GM19035 (cell line): ENCODE data around the gene ADD3.

Source experiments
- ATAC-seq: cut with Tn5 transposase; IDR thresholded peaks from one replicate; pipeline ENCODE4 v1.9.1; 2021; ENCODE audit not compliant: unreplicated experiment

The ADD3 gene

GRCh38 chr10:110144507-110144906 is 136.7 kb downstream of the ADD3 start:
- no peak for ATAC-seq

GRCh38 chr10:110147961-110148360 is 140.2 kb downstream of the ADD3 start:
- no peak for ATAC-seq

- ATAC-seq, result no peak
Observed at GRCh38 chr10:110149259-110149658, 141.5 kb downstream of the ADD3 start.

- ATAC-seq, result no peak
Observed at GRCh38 chr10:110150046-110150445, 142.3 kb downstream of the ADD3 start.

- no peak for ATAC-seq
Observed at GRCh38 chr10:110150981-110151380, 143.2 kb downstream of the ADD3 start.

GRCh38 chr10:110151467-110151866 is 143.7 kb downstream of the ADD3 start:
- ATAC-seq, result no peak

GRCh38 chr10:110151971-110152370 is 144.2 kb downstream of the ADD3 start:
- ATAC-seq, result no peak

GRCh38 chr10:110153396-110153795 is 145.6 kb downstream of the ADD3 start:
- ATAC-seq, result no peak

GRCh38 chr10:110156046-110156445 is 148.3 kb downstream of the ADD3 start:
- no peak for ATAC-seq

GRCh38 chr10:110158051-110159005 is 150.5 kb downstream of the ADD3 start:
- no peak for ATAC-seq

- ATAC-seq, result no peak
Observed at GRCh38 chr10:110160081-110160480, 152.3 kb downstream of the ADD3 start.

GRCh38 chr10:110160522-110160921 is 152.7 kb downstream of the ADD3 start:
- no peak for ATAC-seq

GRCh38 chr10:110162741-110163145 is 155.0 kb downstream of the ADD3 start:
- ATAC-seq, result no peak

GRCh38 chr10:110163192-110163773 is 155.5 kb downstream of the ADD3 start:
- ATAC-seq, result no peak

GRCh38 chr10:110163841-110164240 is 156.1 kb downstream of the ADD3 start:
- ATAC-seq, result no peak

- ATAC-seq, result no peak
Observed at GRCh38 chr10:110165239-110165638, 157.5 kb downstream of the ADD3 start.

GRCh38 chr10:110167149-110167548 is 159.4 kb downstream of the ADD3 start:
- no peak for ATAC-seq

GRCh38 chr10:110168601-110169481 is 161.1 kb downstream of the ADD3 start:
- ATAC-seq, result no peak

GRCh38 chr10:110169586-110169985 is 161.8 kb downstream of the ADD3 start:
- no peak for ATAC-seq

GRCh38 chr10:110170142-110170971 is 162.6 kb downstream of the ADD3 start:
- no peak for ATAC-seq
